Heart left ventricle (tissue), 13 donors: ENCODE data around the gene BCR.

Experiments used
- POLR2A ChIP-seq, 2 donors: fragments of 450-650 bp; IDR thresholded peaks; one replicate each; pipeline ENCODE4 v1.6.1; 2017; ENCODE audit warnings: antibody characterized with exemption in 2 of 2, mild to moderate bottlenecking in 2 of 2, moderate library complexity in 2 of 2
- TF ChIP-seq, protein P1 (sequence below), 12 donors: fragments of 200-600 bp; sonication (generic) in 4 of 12; IDR thresholded peaks; one replicate each; pipeline versions ENCODE4 v1.5.0 to v1.8.0; 2018 to 2022; ENCODE audit warnings: antibody characterized with exemption in 12 of 12, mild to moderate bottlenecking in 5 of 12
- donor health status: ischemic (EF 13 %, LVEDD 7.1; RV severe dilation, severe dysfunction).
- donor health status: DM: no; HTN: yes; CAD: no.
- donor health status: DM: no; HTN: no; CAD: no.
- donor health status: ischemic (EF 25% LVEDD 6.9; RV normal size, moderate dysfunction).
- donor health status: ischemic (EF 25% LVEDD 5.7; RV mildly dilated, moderate dysfunction).
- donor health status: ischemic (EF 35%, LVEDD 5.7; RV mildly dilated, moderate dysfunction).
- donor health status: nonischemic (EF 11% LVEDD 7.7; RV severe dilation, severe dysfunction).
- donor health status: DM: yes; HTN: yes; CAD: no.
- donor health status: PGD.
- donor health status: ischemic (EF 29% LVEDD 5.4; RV normal size, mild dysfunction).
- donor health status: nonischemic (EF 23%, LVEDD 6.1; RV moderate dilation, normal function).

DNA sequence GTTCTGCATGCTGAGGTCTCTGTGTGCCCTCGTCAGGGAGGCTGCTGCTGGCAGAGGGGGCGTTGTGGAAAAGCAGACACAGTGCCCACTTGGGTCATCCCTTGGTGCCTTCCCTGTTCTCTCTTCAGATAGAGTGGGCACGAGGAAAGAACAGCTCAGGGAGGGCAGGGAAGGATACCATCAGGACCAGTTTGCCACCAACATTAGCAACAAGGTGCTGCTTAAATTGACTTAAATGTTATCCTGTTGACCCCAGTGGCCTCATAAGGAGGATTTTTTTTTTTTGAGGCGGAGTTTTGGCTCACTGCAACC, 91.2 kb downstream of the BCR start:
- TF ChIP-seq, protein P1, sequence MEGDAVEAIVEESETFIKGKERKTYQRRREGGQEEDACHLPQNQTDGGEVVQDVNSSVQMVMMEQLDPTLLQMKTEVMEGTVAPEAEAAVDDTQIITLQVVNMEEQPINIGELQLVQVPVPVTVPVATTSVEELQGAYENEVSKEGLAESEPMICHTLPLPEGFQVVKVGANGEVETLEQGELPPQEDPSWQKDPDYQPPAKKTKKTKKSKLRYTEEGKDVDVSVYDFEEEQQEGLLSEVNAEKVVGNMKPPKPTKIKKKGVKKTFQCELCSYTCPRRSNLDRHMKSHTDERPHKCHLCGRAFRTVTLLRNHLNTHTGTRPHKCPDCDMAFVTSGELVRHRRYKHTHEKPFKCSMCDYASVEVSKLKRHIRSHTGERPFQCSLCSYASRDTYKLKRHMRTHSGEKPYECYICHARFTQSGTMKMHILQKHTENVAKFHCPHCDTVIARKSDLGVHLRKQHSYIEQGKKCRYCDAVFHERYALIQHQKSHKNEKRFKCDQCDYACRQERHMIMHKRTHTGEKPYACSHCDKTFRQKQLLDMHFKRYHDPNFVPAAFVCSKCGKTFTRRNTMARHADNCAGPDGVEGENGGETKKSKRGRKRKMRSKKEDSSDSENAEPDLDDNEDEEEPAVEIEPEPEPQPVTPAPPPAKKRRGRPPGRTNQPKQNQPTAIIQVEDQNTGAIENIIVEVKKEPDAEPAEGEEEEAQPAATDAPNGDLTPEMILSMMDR (IDR thresholded peaks at IDR 0.05): no peak
- no peak for TF ChIP-seq POLR2A (IDR thresholded peaks at IDR 0.05)
